ENCODE data around the gene LRRC8B.

LRRC8B gene

DNA sequence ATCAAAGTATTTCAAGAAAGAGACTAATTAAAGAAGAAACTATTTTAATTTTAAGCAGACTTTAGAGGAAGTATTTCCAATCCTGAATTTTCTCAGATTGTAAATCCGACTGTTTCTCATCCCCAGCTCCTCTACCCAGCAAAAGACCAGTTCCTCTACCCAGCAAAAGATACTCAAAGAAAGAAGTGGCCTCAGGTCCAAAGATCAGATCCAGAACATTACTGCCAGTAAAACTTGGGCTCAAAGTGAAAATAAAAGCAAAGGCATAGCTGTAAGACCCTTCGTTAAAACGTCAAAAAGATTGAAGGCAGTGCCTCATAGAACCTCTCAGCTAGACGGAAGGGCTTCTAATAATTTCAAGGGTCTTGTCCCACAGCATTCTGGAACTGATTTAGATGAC is 50.0 kb downstream of the LRRC8B start:
- TF ChIP-seq, protein P1, sequence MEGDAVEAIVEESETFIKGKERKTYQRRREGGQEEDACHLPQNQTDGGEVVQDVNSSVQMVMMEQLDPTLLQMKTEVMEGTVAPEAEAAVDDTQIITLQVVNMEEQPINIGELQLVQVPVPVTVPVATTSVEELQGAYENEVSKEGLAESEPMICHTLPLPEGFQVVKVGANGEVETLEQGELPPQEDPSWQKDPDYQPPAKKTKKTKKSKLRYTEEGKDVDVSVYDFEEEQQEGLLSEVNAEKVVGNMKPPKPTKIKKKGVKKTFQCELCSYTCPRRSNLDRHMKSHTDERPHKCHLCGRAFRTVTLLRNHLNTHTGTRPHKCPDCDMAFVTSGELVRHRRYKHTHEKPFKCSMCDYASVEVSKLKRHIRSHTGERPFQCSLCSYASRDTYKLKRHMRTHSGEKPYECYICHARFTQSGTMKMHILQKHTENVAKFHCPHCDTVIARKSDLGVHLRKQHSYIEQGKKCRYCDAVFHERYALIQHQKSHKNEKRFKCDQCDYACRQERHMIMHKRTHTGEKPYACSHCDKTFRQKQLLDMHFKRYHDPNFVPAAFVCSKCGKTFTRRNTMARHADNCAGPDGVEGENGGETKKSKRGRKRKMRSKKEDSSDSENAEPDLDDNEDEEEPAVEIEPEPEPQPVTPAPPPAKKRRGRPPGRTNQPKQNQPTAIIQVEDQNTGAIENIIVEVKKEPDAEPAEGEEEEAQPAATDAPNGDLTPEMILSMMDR (IDR thresholded peaks at IDR 0.05; ENCODE audit: low read depth, low read length, missing control alignments): no peak
- DNase-seq (ENCODE audit: low read depth): no peak
- H3K4me3 ChIP-seq (ENCODE audit: low read depth, low read length): no peak overlapping the region

DNA sequence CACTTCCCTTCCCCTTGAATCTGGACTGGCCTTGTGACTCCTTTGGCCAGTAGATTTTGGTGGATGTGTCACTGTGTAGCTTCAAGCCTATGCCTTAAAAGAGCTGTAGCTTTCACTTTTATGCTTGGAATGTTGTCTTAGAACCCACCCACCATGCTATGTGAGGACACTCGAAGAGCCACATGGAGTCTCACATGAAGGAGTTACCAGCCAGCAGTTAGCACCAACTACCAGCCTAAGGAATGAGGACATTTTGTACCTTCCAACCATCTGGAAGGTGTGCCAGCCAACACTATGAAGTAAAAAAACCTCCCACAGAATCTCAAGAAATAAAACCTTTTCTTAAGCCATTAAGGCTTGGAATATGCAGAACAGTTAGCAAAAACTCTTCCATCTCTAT is 50.6 kb downstream of the LRRC8B start:
- DNase-seq (ENCODE audit: low read depth): no peak
- TF ChIP-seq, protein P1 (IDR thresholded peaks at IDR 0.05; ENCODE audit: low read depth, low read length, missing control alignments): no peak
- no peak overlapping the region for H3K4me3 ChIP-seq (ENCODE audit: low read depth, low read length)

DNA sequence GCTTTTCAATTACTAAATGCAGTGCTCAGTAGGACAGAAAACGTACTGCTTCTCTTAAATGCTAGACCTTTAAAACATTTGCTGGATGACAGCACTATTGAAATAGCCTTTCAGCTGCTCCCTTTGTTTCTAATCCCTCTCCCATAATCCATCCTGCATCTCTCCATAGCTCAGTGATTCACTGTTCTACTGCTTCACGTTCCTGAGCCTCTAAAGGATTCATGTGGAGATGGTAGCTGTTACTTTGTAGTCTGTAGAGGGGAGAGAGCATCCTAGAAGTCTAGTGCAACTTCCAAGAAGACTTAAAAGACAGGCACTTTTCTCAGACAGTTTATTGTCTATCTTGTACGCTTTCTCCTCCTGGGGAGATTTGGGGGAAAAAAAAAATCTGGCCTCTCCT is 51.4 kb downstream of the LRRC8B start:
- no peak overlapping the region for H3K4me3 ChIP-seq (ENCODE audit: low read depth, low read length)
- TF ChIP-seq, protein P1 (IDR thresholded peaks at IDR 0.05; ENCODE audit: low read depth, low read length, missing control alignments): no peak
- DNase-seq (ENCODE audit: low read depth): no peak

DNA sequence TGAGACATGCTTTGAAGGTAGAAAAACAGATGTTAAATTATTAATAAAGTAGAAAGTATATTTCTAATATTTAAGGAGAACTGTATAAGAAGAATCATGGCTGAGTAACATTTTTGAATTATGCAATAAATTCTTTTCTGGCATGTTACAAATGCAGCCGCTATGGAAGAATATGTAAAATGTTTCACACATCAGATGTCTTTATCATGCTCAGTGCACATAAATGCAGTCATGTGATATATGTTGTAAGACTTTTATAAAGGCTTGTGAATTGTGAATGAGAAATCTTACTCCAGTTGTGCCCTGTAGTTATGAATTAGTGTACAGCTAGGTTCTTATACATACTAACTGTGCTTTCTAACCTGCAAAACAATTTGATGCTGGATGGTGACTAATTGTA is 53.5 kb downstream of the LRRC8B start:
- DNase-seq (ENCODE audit: low read depth): no peak
- TF ChIP-seq, protein P1 (IDR thresholded peaks at IDR 0.05; ENCODE audit: low read depth, low read length, missing control alignments): no peak
- H3K4me3 ChIP-seq (ENCODE audit: low read depth, low read length): no peak overlapping the region

DNA sequence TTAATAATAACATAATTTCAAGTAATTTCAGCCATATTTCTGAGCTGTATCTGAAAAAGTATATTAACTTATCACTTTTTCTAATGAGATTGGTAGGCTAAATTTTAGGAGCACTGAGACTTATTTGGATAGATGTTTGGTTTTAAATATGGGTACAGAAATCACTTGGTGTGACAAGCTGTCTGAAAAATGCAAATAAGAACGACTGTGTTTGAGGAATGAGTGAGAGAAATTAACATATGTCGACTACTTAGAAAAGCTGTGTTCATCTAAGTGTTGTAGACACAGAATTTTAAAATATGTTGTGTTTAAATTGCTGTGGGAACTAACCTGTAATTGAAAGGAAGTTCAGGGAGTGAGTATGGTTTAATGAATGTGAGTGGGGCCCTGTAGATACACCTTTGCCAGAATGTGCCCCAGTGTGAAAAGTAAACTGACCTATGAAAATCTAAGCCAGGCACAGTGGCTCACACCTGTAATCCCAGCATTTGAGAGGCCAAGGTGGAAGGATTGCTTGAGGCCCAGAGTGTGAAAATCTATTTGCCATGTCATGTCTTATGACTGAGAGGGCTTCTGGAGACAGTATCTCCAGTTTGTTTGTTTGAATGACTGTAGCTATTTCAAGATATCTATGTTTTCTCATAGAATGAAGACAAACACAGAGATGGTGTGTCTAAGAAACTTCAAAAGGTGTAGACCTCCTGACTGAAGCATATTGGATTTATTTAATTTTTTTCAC is 54.5 kb downstream of the LRRC8B start:
- TF ChIP-seq, protein P1 (IDR thresholded peaks at IDR 0.05; ENCODE audit: low read depth, low read length, missing control alignments): no peak
- no peak overlapping the region for H3K4me3 ChIP-seq (ENCODE audit: low read depth, low read length)
- DNase-seq (ENCODE audit: low read depth): no peak

DNA sequence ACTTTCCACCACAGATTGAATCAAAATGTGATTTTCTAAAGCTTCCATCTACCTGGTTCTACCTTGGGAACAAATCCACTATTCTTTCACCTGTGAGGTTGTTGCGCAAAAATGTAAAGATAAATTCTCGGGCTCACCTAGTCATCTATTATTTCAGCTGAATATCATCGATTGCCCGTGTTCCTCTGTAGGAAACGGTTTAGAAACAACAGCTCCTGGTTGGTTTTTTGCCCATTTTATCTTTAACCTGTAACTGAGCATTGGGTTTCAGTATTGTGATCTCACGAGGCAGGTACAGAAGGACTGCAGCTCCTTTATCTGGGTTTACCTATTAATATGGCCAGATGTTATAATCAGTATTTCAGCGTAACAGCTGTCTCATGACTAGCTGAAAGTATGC is 55.4 kb downstream of the LRRC8B start:
- DNase-seq (ENCODE audit: low read depth): no peak
- H3K4me3 ChIP-seq (ENCODE audit: low read depth, low read length): no peak overlapping the region
- TF ChIP-seq, protein P1 (IDR thresholded peaks at IDR 0.05; ENCODE audit: low read depth, low read length, missing control alignments): no peak

DNA sequence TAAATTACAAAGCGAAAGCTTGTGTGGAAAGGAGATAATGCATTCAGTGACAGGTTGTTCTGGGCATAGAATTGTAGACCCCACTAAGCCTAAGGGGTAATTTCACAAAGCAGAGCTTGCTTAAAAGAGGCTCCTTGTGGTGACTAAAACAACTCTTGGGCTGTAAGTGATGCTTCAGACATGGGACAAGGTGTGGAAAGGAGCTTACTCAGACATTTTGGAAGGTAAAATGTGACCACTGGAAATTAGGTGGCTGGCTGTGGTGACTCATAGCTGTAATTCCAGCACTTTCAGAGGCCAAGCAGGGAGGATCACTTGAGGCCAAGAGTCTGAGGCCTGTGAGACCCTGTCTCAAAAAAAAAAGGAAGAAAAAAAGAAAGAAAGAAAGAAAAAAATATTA is 57.2 kb downstream of the LRRC8B start:
- H3K4me3 ChIP-seq (ENCODE audit: low read depth, low read length): no peak overlapping the region
- TF ChIP-seq, protein P1 (IDR thresholded peaks at IDR 0.05; ENCODE audit: low read depth, low read length, missing control alignments): no peak
- DNase-seq (ENCODE audit: low read depth): no peak

All from GM12864 (cell line).